ENCODE results near the gene OSBPL5. TPM values are rescaled to one million over a fixed set of nuclear protein-coding genes. Genes with fewer than 3 reads are reported as not detected.

OSBPL5 gene
- total RNA-seq, 1 experiment from 2014 or later, result 6.4 TPM

GRCh38 chr11:3206156-3206921 lies 41.2 kb upstream of the OSBPL5 start:
- peaks cover 45% of the 10 kb centered on the region for H3K27me3 ChIP-seq (ENCODE audit: insufficient read depth, low read depth)
- no TSS peak for BruUV-seq (replicated peaks)

GRCh38 chr11:3205261-3206155 lies 40.4 kb upstream of the OSBPL5 start:
- POLR2A ChIA-PET (ENCODE audit: unreplicated experiment), result no interaction called here
- Histone ChIP-seq H3K9me2 (ENCODE audit: insufficient read depth) (no peaks in the 10 kb centered on the region), H3K4me1 (replicated peaks; ENCODE audit: insufficient read depth) (no peaks in the 10 kb centered on the region), H3K4me2 (no peak overlapping the region), H3K27me3 (ENCODE audit: insufficient read depth, low read depth) (peaks cover 49% of the 10 kb centered on the region), H4K20me1 (ENCODE audit: insufficient read depth) (no peaks in the 10 kb centered on the region), H3K36me3 (ENCODE audit: low read depth) (no peaks in the 10 kb centered on the region), H3K27ac (no peak overlapping the region), H3F3A (ENCODE audit: insufficient read depth, low read depth) (no peaks in the 10 kb centered on the region), H3K4me3 (no peak overlapping the region), H3K9me3 (ENCODE audit: insufficient read depth, low read depth) (no peaks in the 10 kb centered on the region), H2AFZ (no peak overlapping the region), H3K79me2 (ENCODE audit: low read depth) (no peaks in the 10 kb centered on the region)
- intact Hi-C loops (cut with micrococcal nuclease; ENCODE audit: unreplicated experiment), result no loop called here
- BruUV-seq (replicated peaks), result no TSS peak
- no peak for DNase-seq
- TF ChIP-seq CTCF (conservative IDR thresholded peaks at IDR 0.05), result no peak
- no peak for TF ChIP-seq EZH2 (IDR thresholded peaks at IDR 0.05; ENCODE audit: low read depth)
- CTCF ChIA-PET, result no interaction called here

More at GRCh38 chr11:3206156-3206921, 41.2 kb upstream of the OSBPL5 start:
- DNase-seq, result no peak
- intact Hi-C loops (cut with micrococcal nuclease; ENCODE audit: unreplicated experiment), result no loop called here
- no peaks in the 10 kb centered on the region for H3F3A ChIP-seq (ENCODE audit: insufficient read depth, low read depth)
- no peaks in the 10 kb centered on the region for H3K36me3 ChIP-seq (ENCODE audit: low read depth)
- H3K4me2 ChIP-seq, result no peak overlapping the region
- no peaks in the 10 kb centered on the region for H3K9me3 ChIP-seq (ENCODE audit: insufficient read depth, low read depth)
- H3K27ac ChIP-seq, result no peak overlapping the region
- no peak overlapping the region for H3K4me3 ChIP-seq
- no peaks in the 10 kb centered on the region for H3K9me2 ChIP-seq (ENCODE audit: insufficient read depth)
- CTCF ChIA-PET, result no interaction called here
- no peaks in the 10 kb centered on the region for H4K20me1 ChIP-seq (ENCODE audit: insufficient read depth)
- H2AFZ ChIP-seq, result no peak overlapping the region
- POLR2A ChIA-PET (ENCODE audit: unreplicated experiment), result no interaction called here
- no peak for TF ChIP-seq CTCF (conservative IDR thresholded peaks at IDR 0.05)
- no peak for TF ChIP-seq EZH2 (IDR thresholded peaks at IDR 0.05; ENCODE audit: low read depth)
- H3K4me1 ChIP-seq (replicated peaks; ENCODE audit: insufficient read depth), result no peaks in the 10 kb centered on the region
- no peaks in the 10 kb centered on the region for H3K79me2 ChIP-seq (ENCODE audit: low read depth)

- H3K9me2 ChIP-seq (ENCODE audit: insufficient read depth), result no peaks in the 10 kb centered on the region
- no peak overlapping the region for H2AFZ ChIP-seq
- H3K4me2 ChIP-seq, result no peak overlapping the region
- H3K4me1 ChIP-seq (replicated peaks; ENCODE audit: insufficient read depth), result no peaks in the 10 kb centered on the region
- CTCF ChIA-PET, result no interaction called here
- no peak for TF ChIP-seq EZH2 (IDR thresholded peaks at IDR 0.05; ENCODE audit: low read depth)
- TF ChIP-seq CTCF (conservative IDR thresholded peaks at IDR 0.05), result no peak
- no peak for DNase-seq
- H3F3A ChIP-seq (ENCODE audit: insufficient read depth, low read depth), result no peaks in the 10 kb centered on the region
- POLR2A ChIA-PET (ENCODE audit: unreplicated experiment), result no interaction called here
- H3K9me3 ChIP-seq (ENCODE audit: insufficient read depth, low read depth), result no peaks in the 10 kb centered on the region
- intact Hi-C loops (cut with micrococcal nuclease; ENCODE audit: unreplicated experiment), result no loop called here
- H3K4me3 ChIP-seq, result no peak overlapping the region
- BruUV-seq (replicated peaks), result no TSS peak
- no peaks in the 10 kb centered on the region for H3K36me3 ChIP-seq (ENCODE audit: low read depth)
- H3K79me2 ChIP-seq (ENCODE audit: low read depth), result no peaks in the 10 kb centered on the region
- peaks cover 53% of the 10 kb centered on the region for H3K27me3 ChIP-seq (ENCODE audit: insufficient read depth, low read depth)
- no peak overlapping the region for H3K27ac ChIP-seq
- no peaks in the 10 kb centered on the region for H4K20me1 ChIP-seq (ENCODE audit: insufficient read depth)
Observed at GRCh38 chr11:3204141-3205015, 39.3 kb upstream of the OSBPL5 start.
